GM21786 (cell line): Measurements from ENCODE around the gene PROX2.
A peak's percentile ranks its signal among the peaks of the same experiment; 100 is the strongest.

Source experiments
- ATAC-seq: cut with Tn5 transposase; IDR thresholded peaks from one replicate; pipeline ENCODE4 v1.9.1; 2021; ENCODE audit not compliant: unreplicated experiment

The PROX2 gene

GRCh38 chr14:74846168-74846567 is 29.8 kb downstream of the PROX2 start:
- no peak for ATAC-seq

- ATAC-seq = no peak
These were observed 32.3 kb downstream of the PROX2 start for GRCh38 chr14:74843653-74844052.

GRCh38 chr14:74841230-74842207 is 34.4 kb downstream of the PROX2 start:
- peak; percentile 78 for ATAC-seq

- ATAC-seq = no peak
These were observed 35.3 kb downstream of the PROX2 start for GRCh38 chr14:74840603-74841030.

- ATAC-seq = no peak
These were observed 37.8 kb downstream of the PROX2 start for GRCh38 chr14:74838166-74838565.

- no peak for ATAC-seq
These were observed 39.5 kb downstream of the PROX2 start for GRCh38 chr14:74836251-74836960.

GRCh38 chr14:74835645-74836250 is 40.2 kb downstream of the PROX2 start:
- no peak for ATAC-seq

GRCh38 chr14:74834692-74835392 is 41.1 kb downstream of the PROX2 start:
- no peak for ATAC-seq

- ATAC-seq = no peak
These were observed 43.1 kb downstream of the PROX2 start for GRCh38 chr14:74832849-74833248.

- ATAC-seq = no peak
These were observed 46.7 kb downstream of the PROX2 start for GRCh38 chr14:74829251-74829650.

- no peak for ATAC-seq
These were observed 49.4 kb downstream of the PROX2 start for GRCh38 chr14:74826574-74826973.
